ENCODE measurements around the gene PLEKHO1. TPM values are rescaled to one million over a fixed set of nuclear protein-coding genes. Genes with fewer than 3 reads are reported as not detected.

PLEKHO1 gene
- total RNA-seq, 1 experiment from 2014 or later = 1.3 TPM

DNA sequence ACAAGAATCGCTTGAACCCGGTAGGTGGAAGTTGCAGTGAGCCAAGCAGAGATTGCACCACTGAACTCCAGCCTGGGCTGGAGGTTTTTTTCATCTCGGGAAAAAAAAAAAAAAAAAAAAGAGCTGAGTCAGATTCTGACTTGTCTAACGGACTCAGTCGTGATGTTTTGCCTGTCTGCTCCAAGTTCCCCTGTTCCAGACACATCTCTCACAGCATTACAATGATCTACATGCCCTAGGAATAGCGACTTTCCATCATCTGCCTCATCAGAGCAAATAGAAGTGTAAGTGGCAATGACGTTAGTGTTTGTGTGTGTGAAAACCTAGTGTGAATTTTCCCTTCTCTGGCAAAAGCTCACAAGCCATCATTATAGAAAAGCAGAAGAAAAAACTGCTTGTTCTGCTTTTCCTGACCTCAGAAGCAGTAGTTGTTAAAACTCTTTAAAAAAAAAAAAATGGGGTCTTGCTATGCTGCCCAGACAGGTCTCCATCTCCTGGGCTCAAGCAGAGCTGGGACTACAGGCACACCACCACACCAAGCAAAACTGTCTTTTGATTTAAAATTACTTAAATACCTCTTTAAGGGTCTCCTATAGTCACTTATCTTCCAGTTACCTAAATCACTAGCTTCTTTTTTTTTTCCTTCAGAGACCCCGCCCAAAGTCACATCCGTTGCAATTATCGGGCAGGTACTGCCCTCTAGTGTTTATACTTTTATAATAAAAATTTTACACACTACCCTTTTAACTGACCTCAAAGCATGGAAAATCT, 37.3 kb downstream of the PLEKHO1 start:
- Histone ChIP-seq H2AFZ (peak overlapping the region; percentile 67; the same call in 1 of the 2 replicates), H3K4me1 (replicated peaks; ENCODE audit: insufficient read depth) (peaks cover 13% of the 10 kb centered on the region; the same call in 1 of the 2 replicates), H3K4me2 (peak overlapping the region; percentile 69), H3K9me2 (ENCODE audit: insufficient read depth) (no peaks in the 10 kb centered on the region), H4K20me1 (ENCODE audit: insufficient read depth) (no peaks in the 10 kb centered on the region), H3K27me3 (ENCODE audit: insufficient read depth, low read depth) (no peaks in the 10 kb centered on the region), H3F3A (ENCODE audit: insufficient read depth, low read depth) (peaks cover 11% of the 10 kb centered on the region), H3K4me3 (peak overlapping the region; percentile 37; the same call in 1 of the 2 replicates), H3K36me3 (ENCODE audit: low read depth) (no peaks in the 10 kb centered on the region), H3K79me2 (ENCODE audit: low read depth) (no peaks in the 10 kb centered on the region), H3K9me3 (ENCODE audit: insufficient read depth, low read depth) (no peaks in the 10 kb centered on the region), H3K27ac (peak overlapping the region; percentile 77)
- intact Hi-C loops (cut with micrococcal nuclease; ENCODE audit: unreplicated experiment) = loop anchor here (1.0 kb wide), 1 partner anchor 114 kb away; no protein-coding TSS in a partner anchor
- DNase-seq = peak in 1 of 2 experiments; percentile 56
- TF ChIP-seq, protein P1, sequence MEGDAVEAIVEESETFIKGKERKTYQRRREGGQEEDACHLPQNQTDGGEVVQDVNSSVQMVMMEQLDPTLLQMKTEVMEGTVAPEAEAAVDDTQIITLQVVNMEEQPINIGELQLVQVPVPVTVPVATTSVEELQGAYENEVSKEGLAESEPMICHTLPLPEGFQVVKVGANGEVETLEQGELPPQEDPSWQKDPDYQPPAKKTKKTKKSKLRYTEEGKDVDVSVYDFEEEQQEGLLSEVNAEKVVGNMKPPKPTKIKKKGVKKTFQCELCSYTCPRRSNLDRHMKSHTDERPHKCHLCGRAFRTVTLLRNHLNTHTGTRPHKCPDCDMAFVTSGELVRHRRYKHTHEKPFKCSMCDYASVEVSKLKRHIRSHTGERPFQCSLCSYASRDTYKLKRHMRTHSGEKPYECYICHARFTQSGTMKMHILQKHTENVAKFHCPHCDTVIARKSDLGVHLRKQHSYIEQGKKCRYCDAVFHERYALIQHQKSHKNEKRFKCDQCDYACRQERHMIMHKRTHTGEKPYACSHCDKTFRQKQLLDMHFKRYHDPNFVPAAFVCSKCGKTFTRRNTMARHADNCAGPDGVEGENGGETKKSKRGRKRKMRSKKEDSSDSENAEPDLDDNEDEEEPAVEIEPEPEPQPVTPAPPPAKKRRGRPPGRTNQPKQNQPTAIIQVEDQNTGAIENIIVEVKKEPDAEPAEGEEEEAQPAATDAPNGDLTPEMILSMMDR (conservative IDR thresholded peaks at IDR 0.05) = peak; percentile 87
- TF ChIP-seq EZH2 (IDR thresholded peaks at IDR 0.05; ENCODE audit: low read depth) = no peak
- no TSS peak for BruUV-seq (replicated peaks)
- CTCF ChIA-PET = interaction anchor here (0.6 to 1.5 kb wide), 19 partner anchors 18 to 1830 kb away, joined by 3 to 12 read pairs (median 5); no protein-coding TSS in a partner anchor
- POLR2A ChIA-PET (ENCODE audit: unreplicated experiment) = interaction anchor here (0.5 to 0.7 kb wide), 7 partner anchors 20 to 1008 kb away, joined by 3 to 21 read pairs (median 6); no protein-coding TSS in a partner anchor

DNA sequence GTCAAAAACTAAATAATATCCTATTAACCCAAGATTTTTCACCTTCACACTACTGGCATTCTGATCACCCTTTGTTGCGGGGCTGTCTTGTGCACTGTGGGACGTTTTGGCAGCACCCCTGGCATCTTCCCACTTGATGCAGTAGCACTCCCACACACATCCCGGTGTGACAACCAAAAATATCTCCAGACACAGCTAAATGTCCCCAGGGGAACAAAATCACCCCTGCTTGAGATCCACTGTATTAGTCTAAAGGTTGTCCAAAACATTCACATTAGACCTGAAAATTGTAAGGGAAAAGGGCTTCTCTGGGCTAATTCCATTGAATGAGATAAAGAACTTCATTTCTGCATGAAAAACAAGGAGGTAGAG, 37.8 kb downstream of the PLEKHO1 start:
- Histone ChIP-seq H3F3A (ENCODE audit: insufficient read depth, low read depth) (peaks cover 17% of the 10 kb centered on the region), H3K9me2 (ENCODE audit: insufficient read depth) (no peaks in the 10 kb centered on the region), H4K20me1 (ENCODE audit: insufficient read depth) (no peaks in the 10 kb centered on the region), H3K4me3 (no peak overlapping the region), H3K27me3 (ENCODE audit: insufficient read depth, low read depth) (no peaks in the 10 kb centered on the region), H3K9me3 (ENCODE audit: insufficient read depth, low read depth) (no peaks in the 10 kb centered on the region), H3K79me2 (ENCODE audit: low read depth) (no peaks in the 10 kb centered on the region), H3K4me1 (replicated peaks; ENCODE audit: insufficient read depth) (peaks cover 18% of the 10 kb centered on the region; the same call in 1 of the 2 replicates), H3K4me2 (no peak overlapping the region), H3K36me3 (ENCODE audit: low read depth) (no peaks in the 10 kb centered on the region), H3K27ac (no peak overlapping the region), H2AFZ (no peak overlapping the region)
- ChIA-PET CTCF (interaction anchor here (0.7 to 1.5 kb wide), 6 partner anchors 19 to 303 kb away, joined by 3 to 6 read pairs (median 5); no protein-coding TSS in a partner anchor), POLR2A (ENCODE audit: unreplicated experiment) (interaction anchor here (0.5 to 0.6 kb wide), 2 partner anchors 26 to 303 kb away, joined by 3 to 6 read pairs; no protein-coding TSS in a partner anchor)
- intact Hi-C loops (cut with micrococcal nuclease; ENCODE audit: unreplicated experiment) = loop anchor here (1.0 kb wide), 1 partner anchor 114 kb away; no protein-coding TSS in a partner anchor
- DNase-seq = no peak
- TF ChIP-seq, protein P1 (conservative IDR thresholded peaks at IDR 0.05) = peak; percentile 36; the same call in 1 of the 2 replicates
- no peak for TF ChIP-seq EZH2 (IDR thresholded peaks at IDR 0.05; ENCODE audit: low read depth)
- BruUV-seq (replicated peaks) = no TSS peak

DNA sequence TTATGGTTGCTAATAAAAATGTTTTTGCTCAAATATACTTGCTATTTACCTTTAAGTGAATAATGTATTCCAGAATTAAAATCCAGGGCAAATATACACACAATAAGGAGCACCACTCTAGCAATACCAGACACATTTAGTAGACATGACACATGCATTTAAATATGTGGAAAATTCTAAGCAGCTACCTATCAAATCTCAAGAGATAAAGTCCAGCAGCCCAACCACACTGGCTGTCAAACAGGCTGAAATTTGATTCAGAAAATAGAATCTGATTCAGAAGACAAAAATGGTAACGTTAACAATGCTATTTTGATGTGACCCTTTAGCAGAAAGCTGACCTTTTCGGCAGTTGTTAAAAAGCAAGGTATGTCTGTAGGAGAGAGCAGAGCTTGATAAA, 42.3 kb downstream of the PLEKHO1 start:
- no peaks in the 10 kb centered on the region for H4K20me1 ChIP-seq (ENCODE audit: insufficient read depth)
- ChIA-PET POLR2A (ENCODE audit: unreplicated experiment) (no interaction called here), CTCF (interaction anchor here (0.6 kb wide), 1 partner anchor 254 kb away, joined by 3 read pairs; no protein-coding TSS in a partner anchor)
- intact Hi-C loops (cut with micrococcal nuclease; ENCODE audit: unreplicated experiment) = no loop called here
- peaks cover 12% of the 10 kb centered on the region; the same call in 1 of the 2 replicates for H3K4me1 ChIP-seq (replicated peaks; ENCODE audit: insufficient read depth)
- H3F3A ChIP-seq (ENCODE audit: insufficient read depth, low read depth) = peaks cover 8% of the 10 kb centered on the region
- TF ChIP-seq EZH2 (IDR thresholded peaks at IDR 0.05; ENCODE audit: low read depth) = no peak
- TF ChIP-seq, protein P1 (conservative IDR thresholded peaks at IDR 0.05) = no peak
- H2AFZ ChIP-seq = no peak overlapping the region
- no peaks in the 10 kb centered on the region for H3K79me2 ChIP-seq (ENCODE audit: low read depth)
- H3K27me3 ChIP-seq (ENCODE audit: insufficient read depth, low read depth) = no peaks in the 10 kb centered on the region
- no TSS peak for BruUV-seq (replicated peaks)
- peak overlapping the region; percentile 1 for H3K4me2 ChIP-seq
- no peaks in the 10 kb centered on the region for H3K36me3 ChIP-seq (ENCODE audit: low read depth)
- no peak overlapping the region for H3K4me3 ChIP-seq
- peak; percentile 16 to 79 for DNase-seq
- no peaks in the 10 kb centered on the region for H3K9me3 ChIP-seq (ENCODE audit: insufficient read depth, low read depth)
- H3K9me2 ChIP-seq (ENCODE audit: insufficient read depth) = no peaks in the 10 kb centered on the region
- no peak overlapping the region for H3K27ac ChIP-seq
